Stimulated activated CD4-positive, alpha-beta T cell treated with anti-CD3 and anti-CD28 coated beads, Interleukin-4, amount 100 ng/mL, for 1 hour (primary cell): ENCODE results near the gene FXYD4.
"Not testable (repeated sequence)": the region's sequence is repeated elsewhere in the genome, so short reads cannot be mapped to it uniquely, and the experiment has no call there.

Experiments used
- DNase-seq: peaks from one replicate; pipeline ENCODE4 v3.0.0-alpha.2; 2020

FXYD4 gene

GRCh38 chr10:43376828-43377423, 5.5 kb downstream of the FXYD4 start:
- no peak for DNase-seq

DNA sequence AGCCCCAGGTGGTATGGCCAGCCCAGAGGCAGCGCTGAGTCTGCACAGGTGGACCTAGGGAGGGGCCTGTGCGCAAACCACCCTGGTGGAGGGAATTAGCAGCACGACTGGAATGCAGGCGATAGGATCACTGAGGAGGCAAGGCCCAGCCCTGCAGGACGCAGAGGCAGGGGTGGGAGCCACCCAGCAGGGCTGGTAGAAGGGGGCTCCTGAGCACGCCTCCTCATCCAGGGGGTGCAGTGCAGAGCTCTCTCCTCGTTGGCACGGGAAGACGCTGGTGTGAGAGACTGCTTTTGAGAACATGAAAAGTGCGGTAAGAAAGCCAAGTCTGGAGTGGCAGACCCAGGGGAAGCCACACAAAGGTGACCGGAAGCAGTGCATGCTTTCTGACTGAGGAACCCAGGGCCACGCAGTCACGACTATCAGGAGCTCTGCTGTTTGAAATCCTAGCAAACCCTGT, 6.0 kb downstream of the FXYD4 start:
- DNase-seq, result no peak

GRCh38 chr10:43380610-43381222, 9.3 kb downstream of the FXYD4 start:
- no peak for DNase-seq

DNA sequence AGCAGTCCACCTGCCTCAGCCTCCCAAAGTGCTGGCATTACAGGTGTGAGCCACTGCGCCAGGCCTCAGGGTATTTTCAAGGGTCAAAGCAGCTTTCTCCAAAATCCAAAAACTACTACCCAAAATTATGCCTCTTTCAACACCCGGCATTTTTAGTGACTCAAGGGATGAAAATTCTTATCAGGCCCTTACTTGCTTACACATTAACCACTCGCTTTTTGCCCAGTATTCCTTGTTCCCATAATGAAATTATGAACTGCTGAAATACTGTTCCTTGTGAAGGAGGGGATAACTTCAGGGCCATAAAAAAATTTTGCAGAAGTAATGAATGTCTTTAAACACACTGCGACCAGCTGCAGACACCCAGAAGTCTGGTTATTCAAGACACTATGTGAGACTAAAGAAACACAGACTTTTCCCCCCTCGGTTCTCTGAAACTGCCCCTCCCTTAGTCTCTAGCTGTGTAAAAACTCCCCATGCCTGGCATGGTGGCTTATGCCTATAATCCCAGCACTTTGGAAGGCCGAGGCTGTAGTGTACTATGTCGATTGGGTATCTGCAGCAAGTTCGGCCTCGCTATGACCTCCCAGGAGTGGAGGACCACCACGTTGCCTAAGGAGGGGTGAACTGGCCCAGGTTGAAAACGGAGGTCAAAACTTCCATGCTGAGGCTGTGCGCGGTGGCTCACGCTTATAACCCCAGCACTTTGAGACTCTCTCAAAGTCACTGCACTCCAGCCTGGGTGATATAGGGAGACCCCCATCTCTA, 12.0 kb downstream of the FXYD4 start:
- DNase-seq, result no peak

DNA sequence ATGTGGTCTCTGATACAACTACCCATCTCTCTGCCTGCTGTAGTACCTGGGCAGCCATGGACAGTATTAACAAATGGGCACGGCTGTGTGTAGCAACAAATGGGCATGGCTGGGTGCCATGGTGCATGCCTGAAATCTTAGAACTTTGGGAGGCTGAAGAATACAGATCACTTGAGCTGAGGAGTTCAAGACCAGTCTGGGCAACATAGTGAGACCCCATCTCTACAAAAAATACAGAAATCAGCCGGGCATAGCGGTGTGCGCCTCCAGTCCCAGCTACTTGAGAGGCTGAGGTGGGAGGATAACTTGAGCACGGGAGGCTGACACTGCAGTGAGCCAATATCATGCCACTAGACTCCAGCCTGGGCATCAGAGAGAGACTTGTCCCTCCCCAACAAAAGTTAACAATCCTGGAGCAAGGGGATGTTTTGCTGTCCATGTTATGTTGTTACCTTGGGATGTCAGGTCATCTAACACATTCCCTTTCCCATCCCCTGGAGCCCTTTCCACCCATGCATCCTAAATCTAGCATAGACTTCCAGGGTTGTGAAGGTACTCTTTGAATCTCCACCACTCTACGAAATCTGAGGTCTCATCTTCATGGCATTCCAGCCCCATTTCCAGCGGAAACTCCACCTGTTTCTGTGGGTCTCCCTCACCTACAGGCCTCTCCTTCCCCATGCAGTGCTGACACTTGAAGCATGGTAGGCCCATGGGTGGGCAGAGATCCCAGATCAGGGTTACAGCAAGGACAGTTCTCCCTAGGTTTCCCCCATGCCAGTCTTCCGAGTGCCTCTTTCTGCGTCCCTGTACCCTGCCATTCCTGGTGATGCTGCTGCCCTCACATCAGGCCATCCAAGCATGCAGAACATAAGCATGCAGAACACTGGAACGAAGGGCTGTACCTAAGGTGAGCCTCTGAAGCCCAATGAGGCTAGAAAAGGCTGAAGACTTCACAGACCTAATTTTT, 13.1 kb downstream of the FXYD4 start:
- DNase-seq, result no peak

DNA sequence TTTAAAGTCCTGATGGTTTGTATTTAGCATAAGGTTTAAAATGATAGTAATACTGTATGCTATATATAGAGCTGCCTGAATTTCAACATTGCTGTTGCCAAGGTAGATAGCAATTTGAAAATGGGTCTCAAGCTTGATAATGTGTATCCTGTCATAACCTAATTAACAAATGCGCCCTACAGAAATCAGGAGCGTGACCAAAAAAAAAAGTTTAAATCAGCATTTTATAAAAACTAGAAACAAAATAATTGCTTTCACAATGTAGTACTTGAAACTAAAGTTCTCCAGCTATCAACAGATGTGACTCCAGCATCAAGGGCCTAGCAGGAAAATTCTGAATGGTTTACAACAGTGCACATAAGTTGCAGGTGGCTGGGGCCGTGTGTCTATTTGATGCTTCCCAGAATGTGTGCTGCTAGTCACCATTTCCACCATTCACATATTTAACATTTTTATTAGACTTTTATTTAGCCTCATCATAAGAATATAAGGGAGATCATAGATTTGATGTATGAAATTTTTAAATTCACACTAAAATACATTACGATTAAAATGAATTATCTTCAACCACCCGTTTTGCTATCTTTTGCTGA, 14.1 kb downstream of the FXYD4 start:
- no peak for DNase-seq

GRCh38 chr10:43386549-43386948, 15.1 kb downstream of the FXYD4 start:
- DNase-seq, result no peak

GRCh38 chr10:43386981-43387677, 15.7 kb downstream of the FXYD4 start:
- no peak for DNase-seq

- DNase-seq, result no peak
Measured at GRCh38 chr10:43387678-43388032, 16.2 kb downstream of the FXYD4 start.

GRCh38 chr10:43389867-43390266, 18.4 kb downstream of the FXYD4 start:
- DNase-seq, result no peak

DNA sequence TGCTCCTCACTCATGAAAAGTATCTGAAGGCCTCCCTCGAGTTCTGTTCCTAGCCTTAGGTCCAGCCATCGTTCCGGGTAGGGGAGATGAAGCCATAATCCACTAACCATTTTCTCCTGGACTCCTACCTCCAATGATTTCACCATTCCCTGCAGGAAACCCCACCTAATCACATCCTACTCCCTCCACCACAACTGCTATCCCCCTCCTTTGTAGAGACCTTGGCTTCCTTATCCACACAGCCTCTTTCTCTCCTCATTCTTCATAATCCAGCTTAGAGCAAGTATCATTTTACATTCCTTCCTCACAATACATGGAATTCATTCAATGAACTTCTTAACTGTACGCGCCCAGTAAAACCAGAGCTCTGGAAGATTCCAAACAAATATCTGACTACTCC, 18.9 kb downstream of the FXYD4 start:
- DNase-seq, result no peak

DNA sequence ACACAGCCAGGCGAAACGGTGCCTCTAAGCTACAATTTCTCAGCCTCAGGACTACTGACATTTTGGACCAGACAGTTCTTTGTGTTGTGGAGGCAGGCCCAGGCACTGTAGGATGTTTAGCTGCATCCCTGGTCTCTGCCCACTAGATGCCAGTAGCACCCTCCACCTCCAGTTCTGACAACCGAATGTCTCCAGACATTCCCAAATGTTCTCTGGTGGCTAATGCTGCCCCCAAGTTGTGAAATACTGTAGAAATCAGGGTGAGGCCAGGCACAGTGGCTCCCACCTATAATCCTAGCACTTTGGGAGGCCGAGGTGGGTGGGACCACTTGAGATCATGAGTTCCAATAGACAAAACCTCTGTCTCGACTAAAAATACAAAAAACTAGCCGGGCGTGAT, 19.3 kb downstream of the FXYD4 start:
- DNase-seq, result no peak

GRCh38 chr10:43391496-43391895, 20.1 kb downstream of the FXYD4 start:
- no peak for DNase-seq

GRCh38 chr10:43392748-43393147, 21.3 kb downstream of the FXYD4 start:
- DNase-seq, result no peak

DNA sequence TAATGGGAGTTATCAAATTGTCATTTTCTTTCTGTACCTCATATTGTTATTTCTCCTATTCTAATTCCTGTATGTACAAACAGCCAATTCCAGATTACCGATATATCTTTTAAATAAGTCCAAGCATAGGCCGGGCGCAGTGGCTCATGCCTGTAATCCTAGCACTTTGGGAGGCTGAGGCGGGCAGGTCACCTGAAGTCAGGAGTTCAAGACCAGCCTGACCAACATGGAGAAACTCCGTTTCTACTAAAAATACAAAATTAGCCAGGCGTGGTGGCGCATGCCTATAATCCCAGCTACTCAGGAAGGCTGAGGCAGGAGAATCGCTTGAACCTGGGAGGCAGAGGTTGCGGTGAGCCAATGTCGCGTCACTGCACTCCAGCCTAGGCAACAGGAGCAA, 21.8 kb downstream of the FXYD4 start:
- DNase-seq, result not testable (repeated sequence)

DNA sequence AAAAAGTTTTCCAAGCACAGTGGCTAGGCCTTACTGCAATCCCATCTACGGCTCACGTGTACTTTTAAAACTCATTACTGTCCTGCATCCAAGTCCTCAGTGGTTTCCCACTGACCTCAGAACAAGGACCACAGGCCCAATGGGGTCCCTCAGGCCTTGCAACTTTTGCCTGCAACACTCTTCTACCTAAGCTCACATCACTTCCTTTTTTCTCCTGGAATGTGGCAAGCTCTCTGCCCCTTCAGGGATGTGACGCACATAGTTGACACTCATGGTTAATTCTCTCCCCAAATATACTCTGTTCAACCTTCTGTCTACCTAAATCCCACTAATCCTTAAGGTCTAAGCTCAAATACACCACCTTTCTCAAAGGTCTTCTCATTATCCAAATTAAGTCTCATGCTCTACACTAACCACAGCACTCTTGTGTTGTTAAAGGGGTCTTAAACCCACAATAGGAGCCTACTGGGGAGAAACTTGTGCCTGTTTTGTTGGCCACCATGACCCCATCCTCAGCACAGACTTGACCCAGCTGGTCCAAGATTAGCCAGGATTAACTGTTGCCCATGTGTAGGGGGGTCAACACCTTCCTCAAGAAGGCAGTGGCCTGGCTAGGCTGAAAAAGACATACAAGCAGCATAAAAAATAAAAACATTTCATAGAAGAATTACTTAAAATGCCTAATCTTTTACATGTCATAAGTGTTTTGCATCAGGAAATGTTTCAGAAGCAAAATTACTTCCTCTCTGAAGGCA, 22.3 kb downstream of the FXYD4 start:
- DNase-seq, result no peak

DNA sequence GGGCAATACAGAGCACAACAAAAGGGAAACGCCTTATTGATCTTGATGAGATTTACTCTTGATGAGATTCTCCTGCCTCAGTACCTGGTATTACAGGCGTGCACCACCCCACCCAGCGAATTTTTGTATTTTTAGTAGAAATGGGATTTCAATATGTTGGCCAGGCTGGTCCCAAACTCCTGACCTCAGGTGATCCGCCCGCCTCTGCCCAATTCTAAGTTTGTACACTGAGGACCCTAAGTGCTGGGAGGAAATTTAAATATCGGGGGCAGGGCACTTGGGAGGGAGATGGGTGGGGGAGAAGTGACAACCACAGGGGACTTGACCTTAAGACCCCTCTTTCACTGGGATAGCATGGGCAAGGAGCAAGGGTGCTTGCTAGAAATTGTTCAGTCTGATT, 23.4 kb downstream of the FXYD4 start:
- no peak for DNase-seq

DNA sequence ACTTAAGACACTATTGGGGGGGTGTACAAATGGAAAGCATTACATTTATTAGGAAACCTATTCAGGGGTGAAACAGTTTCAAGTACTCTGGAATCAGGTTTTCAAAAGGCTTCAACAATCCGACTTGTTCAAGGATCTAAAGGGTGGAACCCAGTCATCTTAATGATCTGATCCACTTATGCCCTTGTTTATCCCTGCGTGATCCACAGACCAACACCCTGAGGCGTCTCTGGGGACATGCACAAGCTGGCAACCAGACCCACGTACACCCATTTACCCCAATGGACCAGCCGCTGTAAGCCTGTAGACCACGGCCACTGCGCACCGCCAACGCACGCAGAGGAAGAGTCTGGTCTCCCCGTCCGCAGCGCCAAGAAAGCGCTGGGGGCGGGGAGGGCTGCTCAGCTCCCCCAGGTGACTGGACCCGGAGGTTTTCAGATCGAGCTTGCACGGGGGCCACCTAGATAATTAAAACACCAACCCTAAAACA, 24.2 kb downstream of the FXYD4 start:
- DNase-seq, result no peak

- peak; percentile 72 for DNase-seq
Measured at GRCh38 chr10:43396061-43396927, 24.9 kb downstream of the FXYD4 start.
